ENCODE results near the gene RNPEPL1. TPM values are rescaled to one million over a fixed set of nuclear protein-coding genes. Genes with fewer than 3 reads are reported as not detected.
"Not testable (repeated sequence)": the region's sequence is repeated elsewhere in the genome, so short reads cannot be mapped to it uniquely, and the experiment has no call there.

The RNPEPL1 gene
- total and polyA plus RNA-seq, 5 donors from 2014 or later = 28.5 to 167 (median 70.8) TPM

GRCh38 chr2:240558236-240558761 is 10.0 kb upstream of the RNPEPL1 start:
- H3K9me3 Mint-ChIP-seq = no peaks in the 10 kb centered on the region
- peaks cover 4% of the 10 kb centered on the region for H3K27me3 Mint-ChIP-seq
- ATAC-seq (ENCODE audit: low read depth in 2 of 2) (no peak), DNase-seq (no peak)
- Histone ChIP-seq H3K27ac (ENCODE audit: insufficient read depth, low read length, poor library complexity, severe bottlenecking) (no peak overlapping the region), H3K4me3 (ENCODE audit: low read depth, low read length) (no peak overlapping the region), H3K9me3 (ENCODE audit: control insufficient read depth in 2 of 2, low read length in 2 of 2) (no peaks in the 10 kb centered on the region), H3K27me3 (ENCODE audit: control insufficient read depth, insufficient read depth, low read length) (no peaks in the 10 kb centered on the region), H3K4me1 (ENCODE audit: control insufficient read depth, insufficient read depth, low read length, poor library complexity, severe bottlenecking) (peaks cover 60% of the 10 kb centered on the region), H3K36me3 (ENCODE audit: control insufficient read depth, insufficient read depth, low read length) (peaks cover 7% of the 10 kb centered on the region)
- H3K27ac Mint-ChIP-seq = no peak overlapping the region
- H3K4me3 Mint-ChIP-seq = peak overlapping the region; percentile 77 to 98 (median 90)
- H3K36me3 Mint-ChIP-seq = peaks cover 5% of the 10 kb centered on the region
- H3K4me1 Mint-ChIP-seq = peaks cover 28 to 58% (median 42%) of the 10 kb centered on the region in 4 donors

GRCh38 chr2:240559286-240559685 is 9.0 kb upstream of the RNPEPL1 start:
- ATAC-seq (ENCODE audit: low read depth in 2 of 2) (no peak), DNase-seq (no peak)
- Histone ChIP-seq H3K4me1 (ENCODE audit: control insufficient read depth, insufficient read depth, low read length, poor library complexity, severe bottlenecking) (peaks cover 70% of the 10 kb centered on the region), H3K27me3 (ENCODE audit: control insufficient read depth, insufficient read depth, low read length) (no peaks in the 10 kb centered on the region), H3K4me3 (ENCODE audit: low read depth, low read length) (peak overlapping the region; percentile 85), H3K36me3 (ENCODE audit: control insufficient read depth, insufficient read depth, low read length) (peaks cover 6% of the 10 kb centered on the region), H3K27ac (ENCODE audit: insufficient read depth, low read length, poor library complexity, severe bottlenecking) (peak overlapping the region; percentile 95), H3K9me3 (ENCODE audit: control insufficient read depth in 2 of 2, low read length in 2 of 2) (no peaks in the 10 kb centered on the region)
- peak overlapping the region; percentile 89 to 98 (median 90) for H3K4me3 Mint-ChIP-seq
- no peaks in the 10 kb centered on the region for H3K9me3 Mint-ChIP-seq
- H3K4me1 Mint-ChIP-seq = peaks cover 28 to 68% (median 51%) of the 10 kb centered on the region in 4 donors
- H3K27me3 Mint-ChIP-seq = peaks cover 4% of the 10 kb centered on the region
- peak overlapping the region; percentile 65 to 84 (median 77) for H3K27ac Mint-ChIP-seq
- peaks cover 9% of the 10 kb centered on the region for H3K36me3 Mint-ChIP-seq

GRCh38 chr2:240560084-240560479 is 8.2 kb upstream of the RNPEPL1 start, which contains the start of gene DUSP28:
Gene DUSP28, plus strand, starts transcription at chr2:240560357. Its CDS starts 328 bp downstream, at chr2:240560685.
- H3K4me3 Mint-ChIP-seq = peak within 1 kb of the TSS; percentile 89 to 98 (median 94)
- no peaks in the 10 kb centered on the region for H3K36me3 ChIP-seq (ENCODE audit: control insufficient read depth, insufficient read depth, low read length)
- peak within 1 kb of the TSS; percentile 95 for H3K27ac ChIP-seq (ENCODE audit: insufficient read depth, low read length, poor library complexity, severe bottlenecking)
- peak within 1 kb of the TSS; percentile 84 to 95 (median 94) for H3K27ac Mint-ChIP-seq
- no peaks in the 10 kb centered on the region for H3K9me3 Mint-ChIP-seq
- H3K27me3 ChIP-seq (ENCODE audit: control insufficient read depth, insufficient read depth, low read length) = no peaks in the 10 kb centered on the region
- peak within 1 kb of the TSS; percentile 90 for H3K4me3 ChIP-seq (ENCODE audit: low read depth, low read length)
- peaks cover 28 to 76% (median 59%) of the 10 kb centered on the region in 4 donors for H3K4me1 Mint-ChIP-seq
- peaks cover 15% of the 10 kb centered on the region for H3K36me3 Mint-ChIP-seq
- DNase-seq (peak; percentile 85 to 91 (median 90)), ATAC-seq (ENCODE audit: low read depth in 2 of 2) (peak; percentile 63 to 68)
- H3K4me1 ChIP-seq (ENCODE audit: control insufficient read depth, insufficient read depth, low read length, poor library complexity, severe bottlenecking) = peaks cover 77% of the 10 kb centered on the region
- peaks cover 4% of the 10 kb centered on the region for H3K27me3 Mint-ChIP-seq
- no peaks in the 10 kb centered on the region for H3K9me3 ChIP-seq (ENCODE audit: control insufficient read depth in 2 of 2, low read length in 2 of 2)

GRCh38 chr2:240560480-240561324 is 7.6 kb upstream of the RNPEPL1 start:
- Mint-ChIP-seq H3K36me3 (peaks cover 15% of the 10 kb centered on the region), H3K4me3 (peak overlapping the region; percentile 89 to 98 (median 94))

GRCh38 chr2:240561325-240561971 is 6.8 kb upstream of the RNPEPL1 start:
- H3K36me3 Mint-ChIP-seq = peaks cover 13% of the 10 kb centered on the region
- no peak for ATAC-seq (ENCODE audit: low read depth in 2 of 2)
- H3K4me1 Mint-ChIP-seq = peaks cover 25 to 81% (median 63%) of the 10 kb centered on the region in 4 donors

More at GRCh38 chr2:240560480-240561324, 7.6 kb upstream of the RNPEPL1 start:
- peaks cover 8% of the 10 kb centered on the region for H3K27me3 Mint-ChIP-seq
- no peaks in the 10 kb centered on the region for H3K9me3 ChIP-seq (ENCODE audit: control insufficient read depth in 2 of 2, low read length in 2 of 2)
- H3K27ac ChIP-seq (ENCODE audit: insufficient read depth, low read length, poor library complexity, severe bottlenecking) = peak overlapping the region; percentile 95
- no peaks in the 10 kb centered on the region for H3K9me3 Mint-ChIP-seq
- peak overlapping the region; percentile 90 for H3K4me3 ChIP-seq (ENCODE audit: low read depth, low read length)
- DNase-seq (peak; percentile 98 to 100 (median 99)), ATAC-seq (ENCODE audit: low read depth in 2 of 2) (peak; percentile 59 to 67)
- H3K27me3 ChIP-seq (ENCODE audit: control insufficient read depth, insufficient read depth, low read length) = no peaks in the 10 kb centered on the region
- peaks cover 28 to 80% (median 65%) of the 10 kb centered on the region in 4 donors for H3K4me1 Mint-ChIP-seq
- no peaks in the 10 kb centered on the region for H3K36me3 ChIP-seq (ENCODE audit: control insufficient read depth, insufficient read depth, low read length)
- H3K27ac Mint-ChIP-seq = peak overlapping the region; percentile 81 to 95 (median 82)
- peaks cover 84% of the 10 kb centered on the region for H3K4me1 ChIP-seq (ENCODE audit: control insufficient read depth, insufficient read depth, low read length, poor library complexity, severe bottlenecking)

GRCh38 chr2:240563231-240563630 is 5.1 kb upstream of the RNPEPL1 start:
- H3K9me3 Mint-ChIP-seq; ATAC-seq (ENCODE audit: low read depth in 2 of 2); H3K27ac ChIP-seq (ENCODE audit: insufficient read depth, low read length, poor library complexity, severe bottlenecking); DNase-seq; H3K4me3 ChIP-seq (ENCODE audit: low read depth, low read length); H3K27ac Mint-ChIP-seq; H3K36me3 Mint-ChIP-seq; H3K9me3 ChIP-seq (ENCODE audit: control insufficient read depth in 2 of 2, low read length in 2 of 2); H3K27me3 ChIP-seq (ENCODE audit: control insufficient read depth, insufficient read depth, low read length); H3K36me3 ChIP-seq (ENCODE audit: control insufficient read depth, insufficient read depth, low read length): not testable (repeated sequence)
- H3K4me1 Mint-ChIP-seq = peaks cover 20 to 81% (median 64%) of the 10 kb centered on the region in 4 donors
- peak overlapping the region; percentile 50 to 98 (median 66) for H3K4me3 Mint-ChIP-seq
- peaks cover 87% of the 10 kb centered on the region for H3K4me1 ChIP-seq (ENCODE audit: control insufficient read depth, insufficient read depth, low read length, poor library complexity, severe bottlenecking)
- peaks cover 13% of the 10 kb centered on the region for H3K27me3 Mint-ChIP-seq

More at GRCh38 chr2:240561325-240561971, 6.8 kb upstream of the RNPEPL1 start:
- Histone ChIP-seq H3K9me3 (ENCODE audit: control insufficient read depth in 2 of 2, low read length in 2 of 2) (no peaks in the 10 kb centered on the region), H3K27ac (ENCODE audit: insufficient read depth, low read length, poor library complexity, severe bottlenecking) (peak overlapping the region; percentile 95), H3K36me3 (ENCODE audit: control insufficient read depth, insufficient read depth, low read length) (no peaks in the 10 kb centered on the region), H3K27me3 (ENCODE audit: control insufficient read depth, insufficient read depth, low read length) (no peaks in the 10 kb centered on the region), H3K4me1 (ENCODE audit: control insufficient read depth, insufficient read depth, low read length, poor library complexity, severe bottlenecking) (peaks cover 89% of the 10 kb centered on the region), H3K4me3 (ENCODE audit: low read depth, low read length) (peak overlapping the region; percentile 90)
- Mint-ChIP-seq H3K4me3 (peak overlapping the region; percentile 83 to 98 (median 93)), H3K27ac (peak overlapping the region; percentile 81 to 95 (median 82)), H3K27me3 (peaks cover 13% of the 10 kb centered on the region), H3K9me3 (no peaks in the 10 kb centered on the region)
- peak in 1 of 3 donors; percentile 58 for DNase-seq

GRCh38 chr2:240563951-240564560 is 4.2 kb upstream of the RNPEPL1 start:
- Histone ChIP-seq H3K27me3 (ENCODE audit: control insufficient read depth, insufficient read depth, low read length) (no peaks in the 10 kb centered on the region), H3K36me3 (ENCODE audit: control insufficient read depth, insufficient read depth, low read length) (no peaks in the 10 kb centered on the region), H3K4me3 (ENCODE audit: low read depth, low read length) (peak overlapping the region; percentile 77), H3K4me1 (ENCODE audit: control insufficient read depth, insufficient read depth, low read length, poor library complexity, severe bottlenecking) (peaks cover 80% of the 10 kb centered on the region), H3K9me3 (ENCODE audit: control insufficient read depth in 2 of 2, low read length in 2 of 2) (no peaks in the 10 kb centered on the region), H3K27ac (ENCODE audit: insufficient read depth, low read length, poor library complexity, severe bottlenecking) (peak overlapping the region; percentile 95)
- peak overlapping the region; percentile 98 to 100 (median 98) for H3K27ac Mint-ChIP-seq
- peaks cover 13% of the 10 kb centered on the region for H3K27me3 Mint-ChIP-seq
- DNase-seq = no peak
- no peaks in the 10 kb centered on the region for H3K9me3 Mint-ChIP-seq
- H3K4me3 Mint-ChIP-seq = peak overlapping the region; percentile 93 to 98 (median 94)
- peaks cover 15 to 73% (median 57%) of the 10 kb centered on the region in 4 donors for H3K4me1 Mint-ChIP-seq
- ATAC-seq (ENCODE audit: low read depth in 2 of 2) = no peak
- H3K36me3 Mint-ChIP-seq = peaks cover 10% of the 10 kb centered on the region

Measured in CD4-positive, CD25-positive, alpha-beta regulatory T cell (primary cell).